ENCODE data around the gene PGA5. TPM values are rescaled to one million over a fixed set of nuclear protein-coding genes. Genes with fewer than 3 reads are reported as not detected.
"Not testable (repeated sequence)": the region's sequence is repeated elsewhere in the genome, so short reads cannot be mapped to it uniquely, and the experiment has no call there.

PGA5 gene
- total and polyA plus RNA-seq, 4 experiments from 2014 or later = not detected

DNA sequence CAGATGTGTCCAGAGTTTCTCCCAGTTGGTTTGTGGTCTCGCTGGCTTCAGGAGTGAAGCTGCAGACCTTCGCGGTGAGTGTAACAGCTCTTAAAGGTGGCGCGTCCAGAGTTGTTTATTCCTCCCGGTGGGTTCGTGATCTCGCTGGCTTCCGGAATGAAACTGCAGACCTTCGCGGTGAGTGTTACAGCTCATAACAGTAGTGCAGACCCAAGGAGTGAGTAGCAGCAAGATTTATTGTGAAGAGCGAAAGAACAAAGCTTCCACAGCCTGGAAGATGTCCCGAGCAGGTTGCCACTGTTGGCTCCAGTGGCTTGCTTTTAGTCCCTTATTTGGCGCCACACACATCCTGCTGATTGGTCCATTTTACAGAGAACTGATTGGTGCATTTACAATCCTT, 39.5 kb upstream of the PGA5 start:
- ChIA-PET POLR2A (ENCODE audit: partially characterized antibody) (no interaction called here), CTCF (ENCODE audit: partially characterized antibody) (no interaction called here)
- Histone ChIP-seq H3K27ac (ENCODE audit: low read depth, low read length) (no peak overlapping the region), H3K27me3 (ENCODE audit: insufficient read depth, low read length) (no peaks in the 10 kb centered on the region), H3K9me3 (ENCODE audit: control insufficient read depth in 1 of 2, low read length in 2 of 2) (no peaks in the 10 kb centered on the region), H3K4me1 (ENCODE audit: insufficient read depth, low read length) (no peaks in the 10 kb centered on the region), H3K36me3 (ENCODE audit: insufficient read depth, low read length) (no peaks in the 10 kb centered on the region), H3K4me3 (ENCODE audit: low read length in 2 of 2) (no peak overlapping the region)
- intact Hi-C loops (cut with micrococcal nuclease) = no loop called here
- Mint-ChIP-seq H3K27ac (no peak overlapping the region), H3K9me3 (peaks cover 0 to 4% (median 0%) of the 10 kb centered on the region in 8 donors), H3K27me3 (peaks cover 16 to 26% of the 10 kb centered on the region in 2 donors), H3K36me3 (peaks cover 0 to 3% of the 10 kb centered on the region in 2 donors), H3K4me3 (no peak overlapping the region), H3K4me1 (peaks cover 0 to 1% (median 0%) of the 10 kb centered on the region in 4 donors)
- DNase-seq = no peak

DNA sequence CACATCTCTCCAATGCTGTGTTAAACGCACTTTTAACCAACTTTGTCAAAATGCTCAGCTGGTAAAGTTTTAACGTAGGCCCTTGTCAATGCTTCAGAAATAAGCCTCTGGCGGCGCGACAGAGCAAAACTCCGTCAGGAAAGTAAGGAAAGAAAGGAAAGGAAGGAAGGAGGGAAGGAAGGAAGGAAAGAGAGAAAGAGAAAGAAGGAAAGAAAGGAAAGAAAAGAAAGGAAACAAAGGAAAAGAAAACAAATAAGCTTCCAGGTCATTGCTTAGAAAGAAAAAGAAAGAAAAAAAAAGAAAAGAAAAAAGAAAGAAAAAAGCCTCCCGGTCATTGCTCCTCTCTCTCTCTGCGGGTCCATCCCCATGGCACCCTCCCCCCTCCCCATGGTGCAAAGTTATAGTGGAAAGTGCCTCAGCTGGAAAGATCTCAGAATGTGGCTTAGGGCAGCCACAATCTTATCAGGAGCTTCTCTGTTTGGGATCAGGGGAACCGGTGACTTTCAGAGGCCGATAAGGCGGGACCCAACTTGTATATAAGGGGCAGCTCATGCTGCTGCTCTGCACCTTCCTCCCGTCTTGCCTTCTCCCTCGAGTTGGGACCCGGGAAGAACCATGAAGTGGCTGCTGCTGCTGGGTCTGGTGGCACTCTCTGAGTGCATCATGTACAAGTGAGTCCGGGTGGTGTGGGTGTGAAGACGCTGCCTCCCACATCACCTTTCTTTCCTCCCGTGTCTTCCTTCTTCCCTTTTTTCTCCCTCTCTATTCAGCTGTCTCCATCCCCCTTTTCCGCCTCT, 37.8 kb upstream of the PGA5 start, which contains the start of gene PGA3:
TSS of gene PGA3 (plus strand) at position 566 of the 797 bp plus-strand sequence. CDS start at position 616, 50 bp downstream.
- H3K4me1 ChIP-seq (ENCODE audit: insufficient read depth, low read length); H3K27me3 ChIP-seq (ENCODE audit: insufficient read depth, low read length); H3K27ac ChIP-seq (ENCODE audit: low read depth, low read length); H3K9me3 Mint-ChIP-seq; intact Hi-C loops (cut with micrococcal nuclease); H3K4me1 Mint-ChIP-seq; POLR2A ChIA-PET (ENCODE audit: partially characterized antibody); H3K36me3 Mint-ChIP-seq; H3K27ac Mint-ChIP-seq; DNase-seq; H3K9me3 ChIP-seq (ENCODE audit: control insufficient read depth in 1 of 2, low read length in 2 of 2); H3K4me3 ChIP-seq (ENCODE audit: low read length in 2 of 2); H3K4me3 Mint-ChIP-seq; H3K36me3 ChIP-seq (ENCODE audit: insufficient read depth, low read length): not testable (repeated sequence)
- CTCF ChIA-PET (ENCODE audit: partially characterized antibody) = interaction anchor here (0.6 kb wide), 1 partner anchor 345 kb away, joined by 3 read pairs; no protein-coding TSS in a partner anchor
- peaks cover 13 to 19% of the 10 kb centered on the region in 2 donors for H3K27me3 Mint-ChIP-seq

DNA sequence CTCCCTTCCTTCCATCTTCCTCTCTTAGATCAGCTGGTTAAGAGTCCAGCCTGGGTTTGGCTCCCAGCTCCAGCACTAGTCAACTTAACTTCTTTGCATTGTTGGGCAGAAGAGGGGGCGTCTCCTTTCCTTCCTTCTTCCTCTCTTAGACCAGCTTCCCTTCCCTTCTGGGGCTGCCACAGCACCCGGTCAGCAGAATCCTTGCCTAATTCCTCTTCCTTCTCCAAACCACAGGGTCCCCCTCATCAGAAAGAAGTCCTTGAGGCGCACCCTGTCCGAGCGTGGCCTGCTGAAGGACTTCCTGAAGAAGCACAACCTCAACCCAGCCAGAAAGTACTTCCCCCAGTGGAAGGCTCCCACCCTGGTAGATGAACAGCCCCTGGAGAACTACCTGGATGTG, 37.1 kb upstream of the PGA5 start:
- H3K27ac Mint-ChIP-seq, H3K4me3 Mint-ChIP-seq: not testable (repeated sequence)

DNA sequence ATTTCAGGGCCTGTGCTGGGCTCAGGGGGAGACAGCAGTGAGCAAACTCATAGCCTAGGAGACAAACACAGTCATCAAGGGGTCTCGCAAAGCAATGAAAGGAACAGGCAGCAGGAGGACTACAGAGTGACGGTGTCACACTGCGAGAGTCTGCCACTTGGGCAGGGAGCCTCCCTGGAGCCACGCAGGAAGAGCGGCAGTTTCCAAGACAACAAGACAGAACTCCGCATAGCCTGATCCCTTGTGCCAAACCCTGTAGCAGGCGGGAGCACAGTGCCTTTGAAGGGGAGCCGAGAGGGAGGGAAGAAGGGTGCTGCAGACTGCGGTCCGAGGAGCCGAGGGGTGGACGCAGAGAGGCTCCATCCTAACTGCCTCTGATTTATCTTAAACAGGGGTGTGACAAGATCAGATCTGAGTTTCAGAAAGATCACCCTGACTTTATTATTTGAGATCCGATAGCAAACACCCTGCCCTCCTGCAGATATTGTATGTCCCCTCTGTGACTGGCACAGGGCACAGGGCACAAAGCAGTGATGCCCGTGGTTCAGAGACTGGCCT, 36.4 kb upstream of the PGA5 start:
- CTCF ChIA-PET (ENCODE audit: partially characterized antibody); H3K27ac ChIP-seq (ENCODE audit: low read depth, low read length); H3K36me3 Mint-ChIP-seq; H3K27me3 ChIP-seq (ENCODE audit: insufficient read depth, low read length); H3K4me1 ChIP-seq (ENCODE audit: insufficient read depth, low read length); H3K4me1 Mint-ChIP-seq; H3K9me3 ChIP-seq (ENCODE audit: control insufficient read depth in 1 of 2, low read length in 2 of 2); H3K4me3 ChIP-seq (ENCODE audit: low read length in 2 of 2); H3K9me3 Mint-ChIP-seq; intact Hi-C loops (cut with micrococcal nuclease); H3K4me3 Mint-ChIP-seq; POLR2A ChIA-PET (ENCODE audit: partially characterized antibody); H3K27ac Mint-ChIP-seq; H3K36me3 ChIP-seq (ENCODE audit: insufficient read depth, low read length); DNase-seq: not testable (repeated sequence)
- peaks cover 13 to 16% of the 10 kb centered on the region in 2 donors for H3K27me3 Mint-ChIP-seq

More for the DNA sequence above, 37.1 kb upstream of the PGA5 start:
- H3K4me3 ChIP-seq (ENCODE audit: low read length in 2 of 2); H3K27ac ChIP-seq (ENCODE audit: low read depth, low read length); intact Hi-C loops (cut with micrococcal nuclease); H3K4me1 ChIP-seq (ENCODE audit: insufficient read depth, low read length); H3K36me3 ChIP-seq (ENCODE audit: insufficient read depth, low read length); POLR2A ChIA-PET (ENCODE audit: partially characterized antibody); CTCF ChIA-PET (ENCODE audit: partially characterized antibody); H3K4me1 Mint-ChIP-seq; H3K9me3 Mint-ChIP-seq; DNase-seq; H3K27me3 ChIP-seq (ENCODE audit: insufficient read depth, low read length); H3K36me3 Mint-ChIP-seq; H3K9me3 ChIP-seq (ENCODE audit: control insufficient read depth in 1 of 2, low read length in 2 of 2): not testable (repeated sequence)
- peaks cover 13 to 19% of the 10 kb centered on the region in 2 donors for H3K27me3 Mint-ChIP-seq

DNA sequence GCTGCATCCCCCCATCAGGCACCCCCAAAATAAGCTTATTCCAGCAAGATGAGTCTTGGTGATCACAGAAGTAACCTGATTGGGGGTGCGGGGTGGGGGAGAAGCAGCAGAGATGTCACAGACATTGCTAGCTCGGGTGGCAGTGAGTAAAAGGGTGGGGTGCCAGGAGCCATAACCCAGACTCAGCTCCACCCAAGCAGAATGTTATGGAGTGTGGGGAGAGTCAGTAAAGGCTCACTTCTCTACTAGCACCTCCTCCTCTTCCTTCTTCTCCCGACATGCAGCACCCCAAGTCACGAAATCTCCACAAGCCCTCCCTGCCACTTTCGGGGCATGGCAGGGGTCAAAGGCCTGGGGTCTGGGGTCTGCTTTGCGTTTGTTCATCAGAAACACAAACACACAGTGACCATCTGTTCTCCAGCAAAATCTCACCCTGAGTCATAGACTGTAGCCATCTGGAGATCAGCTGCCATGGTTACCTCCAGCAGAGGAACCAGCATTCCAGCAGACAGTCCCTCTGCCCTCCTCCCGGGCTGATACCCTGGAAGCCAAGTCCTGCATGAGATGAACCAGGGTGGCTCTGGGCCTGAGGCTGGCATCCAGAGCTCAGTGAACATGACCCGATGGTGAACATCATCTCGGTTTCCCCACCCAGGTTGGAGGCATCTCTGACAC, 33.2 kb upstream of the PGA5 start:
- H3K27me3 ChIP-seq (ENCODE audit: insufficient read depth, low read length); intact Hi-C loops (cut with micrococcal nuclease); H3K27me3 Mint-ChIP-seq; H3K36me3 Mint-ChIP-seq; DNase-seq; H3K27ac Mint-ChIP-seq; H3K4me3 ChIP-seq (ENCODE audit: low read length in 2 of 2); H3K27ac ChIP-seq (ENCODE audit: low read depth, low read length); H3K36me3 ChIP-seq (ENCODE audit: insufficient read depth, low read length); POLR2A ChIA-PET (ENCODE audit: partially characterized antibody); CTCF ChIA-PET (ENCODE audit: partially characterized antibody); H3K4me3 Mint-ChIP-seq; H3K4me1 Mint-ChIP-seq; H3K9me3 ChIP-seq (ENCODE audit: control insufficient read depth in 1 of 2, low read length in 2 of 2); H3K9me3 Mint-ChIP-seq; H3K4me1 ChIP-seq (ENCODE audit: insufficient read depth, low read length): not testable (repeated sequence)

DNA sequence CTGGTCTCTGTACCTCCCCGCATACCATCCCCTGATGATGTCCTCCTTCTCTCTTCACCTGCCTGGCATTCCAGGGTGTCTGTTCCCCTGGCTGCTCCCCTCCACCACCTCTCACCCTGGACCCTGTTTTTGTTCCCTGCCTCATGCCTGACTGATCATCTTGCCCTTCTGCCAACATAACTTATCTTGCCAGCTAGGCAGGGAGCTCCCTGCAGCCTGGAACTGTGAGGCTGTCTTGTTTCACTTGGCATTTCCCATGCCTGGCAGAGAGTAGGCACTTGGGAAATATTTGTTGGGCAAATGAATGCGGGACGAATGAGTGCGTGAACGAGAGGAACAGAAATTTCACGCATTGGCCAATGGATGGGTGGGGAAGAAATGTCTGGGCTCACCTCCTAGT, 30.3 kb upstream of the PGA5 start:
- H3K4me3 Mint-ChIP-seq; CTCF ChIA-PET (ENCODE audit: partially characterized antibody); H3K4me1 Mint-ChIP-seq; H3K27ac ChIP-seq (ENCODE audit: low read depth, low read length); H3K9me3 Mint-ChIP-seq; H3K9me3 ChIP-seq (ENCODE audit: control insufficient read depth in 1 of 2, low read length in 2 of 2); H3K27ac Mint-ChIP-seq; H3K4me1 ChIP-seq (ENCODE audit: insufficient read depth, low read length); intact Hi-C loops (cut with micrococcal nuclease); POLR2A ChIA-PET (ENCODE audit: partially characterized antibody); H3K36me3 Mint-ChIP-seq; H3K36me3 ChIP-seq (ENCODE audit: insufficient read depth, low read length); H3K4me3 ChIP-seq (ENCODE audit: low read length in 2 of 2); H3K27me3 ChIP-seq (ENCODE audit: insufficient read depth, low read length); H3K27me3 Mint-ChIP-seq; DNase-seq: not testable (repeated sequence)

GRCh38 chr11:61211327-61211952, 29.5 kb upstream of the PGA5 start:
- H3K4me1 ChIP-seq (ENCODE audit: insufficient read depth, low read length); POLR2A ChIA-PET (ENCODE audit: partially characterized antibody); H3K4me3 ChIP-seq (ENCODE audit: low read length in 2 of 2); DNase-seq; H3K9me3 ChIP-seq (ENCODE audit: control insufficient read depth in 1 of 2, low read length in 2 of 2); H3K36me3 Mint-ChIP-seq; H3K4me1 Mint-ChIP-seq; H3K27ac Mint-ChIP-seq; H3K27me3 Mint-ChIP-seq; H3K27ac ChIP-seq (ENCODE audit: low read depth, low read length); H3K9me3 Mint-ChIP-seq; H3K27me3 ChIP-seq (ENCODE audit: insufficient read depth, low read length); H3K4me3 Mint-ChIP-seq; CTCF ChIA-PET (ENCODE audit: partially characterized antibody); intact Hi-C loops (cut with micrococcal nuclease); H3K36me3 ChIP-seq (ENCODE audit: insufficient read depth, low read length): not testable (repeated sequence)
